K562 (cell line): ENCODE results near the gene BICD1.
"Not testable (repeated sequence)": the region's sequence is repeated elsewhere in the genome, so short reads cannot be mapped to it uniquely, and the experiment has no call there.

ENCODE experiments used
- CBX8 ChIP-seq: fragments of 200-600 bp; sonication (generic); IDR thresholded peaks from 2 replicates; pipeline ENCODE4 v1.6.1; 2012; ENCODE audit warnings: borderline replicate concordance, mixed run types, low read depth, mild to moderate bottlenecking, moderate library complexity, mixed read lengths, low read length, control low read depth, inconsistent platforms; ENCODE audit not compliant: poor library complexity, severe bottlenecking; ENCODE audit errors: extremely low read depth
- HMG20B ChIP-seq: fragments of 250-450 bp; sonication (Bioruptor Pico); IDR thresholded peaks from 2 replicates; pipeline ENCODE4 v1.5.0; 2021; ENCODE audit warnings: mild to moderate bottlenecking
- POLR2A ChIP-seq: fragments of 450-650 bp; conservative IDR thresholded peaks from 2 replicates; pipeline ENCODE4 v1.6.1; 2016
- RERE ChIP-seq: sonication (generic); formaldehyde crosslinking; IDR thresholded peaks from 2 replicates; pipeline ENCODE4 v1.8.0; 2023; ENCODE audit warnings: missing genetic modification reagents, mild to moderate bottlenecking, borderline replicate concordance
- TEAD4 ChIP-seq, 2 experiments: sonication (generic) in 1 of 2; formaldehyde crosslinking in 1 of 2; IDR thresholded peaks; 2 replicates each; pipeline versions ENCODE4 v1.6.1 to v1.8.0; 2012 to 2022; ENCODE audit warnings: borderline replicate concordance in 1 of 2, inconsistent platforms in 1 of 2, low read length in 1 of 2, mild to moderate bottlenecking in 1 of 2, missing genetic modification reagents in 1 of 2

GRCh38 chr12:32231361-32231760 lies 124.7 kb downstream of the BICD1 start:
- TF ChIP-seq TEAD4 (IDR thresholded peaks at IDR 0.05; ENCODE audit: low read length); TEAD4 (CRISPR knock-in tag; IDR thresholded peaks at IDR 0.05; ENCODE audit: borderline replicate concordance); RERE; CBX8; POLR2A; HMG20B (CRISPR knock-in tag): not testable (repeated sequence)
